ENCODE data around the gene KANK2.

KANK2 gene

GRCh38 chr19:11221082-11221598 lies 23.8 kb upstream of the KANK2 start:
- Histone ChIP-seq H3K27me3 (ENCODE audit: control insufficient read depth, insufficient read depth, low read length) (no peaks in the 10 kb centered on the region), H3K9ac (ENCODE audit: low read length) (no peak overlapping the region), H3K36me3 (ENCODE audit: control insufficient read depth, insufficient read depth, low read length) (peaks cover 20% of the 10 kb centered on the region), H3K4me3 (ENCODE audit: low read length) (no peak overlapping the region), H3K4me1 (ENCODE audit: control insufficient read depth, insufficient read depth, low read length) (no peaks in the 10 kb centered on the region), H3K27ac (ENCODE audit: low read depth, low read length) (no peak overlapping the region)

GRCh38 chr19:11214387-11214786 lies 17.0 kb upstream of the KANK2 start:
- H3K36me3 ChIP-seq (ENCODE audit: control insufficient read depth, insufficient read depth, low read length), result peaks cover 25% of the 10 kb centered on the region
- H3K27ac ChIP-seq (ENCODE audit: low read depth, low read length), result no peak overlapping the region
- no peak overlapping the region for H3K9ac ChIP-seq (ENCODE audit: low read length)
- H3K27me3 ChIP-seq (ENCODE audit: control insufficient read depth, insufficient read depth, low read length), result no peaks in the 10 kb centered on the region
- no peak overlapping the region for H3K4me3 ChIP-seq (ENCODE audit: low read length)
- H3K4me1 ChIP-seq (ENCODE audit: control insufficient read depth, insufficient read depth, low read length), result no peaks in the 10 kb centered on the region

GRCh38 chr19:11210656-11210928 lies 13.2 kb upstream of the KANK2 start:
- H3K9ac ChIP-seq (ENCODE audit: low read length), result no peak overlapping the region
- H3K27ac ChIP-seq (ENCODE audit: low read depth, low read length), result no peak overlapping the region
- no peaks in the 10 kb centered on the region for H3K4me1 ChIP-seq (ENCODE audit: control insufficient read depth, insufficient read depth, low read length)
- no peaks in the 10 kb centered on the region for H3K27me3 ChIP-seq (ENCODE audit: control insufficient read depth, insufficient read depth, low read length)
- H3K4me3 ChIP-seq (ENCODE audit: low read length), result no peak overlapping the region
- peaks cover 17% of the 10 kb centered on the region for H3K36me3 ChIP-seq (ENCODE audit: control insufficient read depth, insufficient read depth, low read length)

GRCh38 chr19:11209839-11210655 lies 12.7 kb upstream of the KANK2 start:
- Histone ChIP-seq H3K4me3 (ENCODE audit: low read length) (no peak overlapping the region), H3K9ac (ENCODE audit: low read length) (no peak overlapping the region), H3K27ac (ENCODE audit: low read depth, low read length) (no peak overlapping the region), H3K36me3 (ENCODE audit: control insufficient read depth, insufficient read depth, low read length) (peaks cover 12% of the 10 kb centered on the region), H3K4me1 (ENCODE audit: control insufficient read depth, insufficient read depth, low read length) (peaks cover 2% of the 10 kb centered on the region), H3K27me3 (ENCODE audit: control insufficient read depth, insufficient read depth, low read length) (no peaks in the 10 kb centered on the region)

- H3K27ac ChIP-seq (ENCODE audit: low read depth, low read length), result no peak overlapping the region
- H3K4me3 ChIP-seq (ENCODE audit: low read length), result no peak overlapping the region
- no peak overlapping the region for H3K9ac ChIP-seq (ENCODE audit: low read length)
- H3K27me3 ChIP-seq (ENCODE audit: control insufficient read depth, insufficient read depth, low read length), result no peaks in the 10 kb centered on the region
- H3K4me1 ChIP-seq (ENCODE audit: control insufficient read depth, insufficient read depth, low read length), result peaks cover 12% of the 10 kb centered on the region
- H3K36me3 ChIP-seq (ENCODE audit: control insufficient read depth, insufficient read depth, low read length), result peaks cover 12% of the 10 kb centered on the region
Observed at GRCh38 chr19:11208561-11209471, 11.5 kb upstream of the KANK2 start.

- peak overlapping the region; percentile 38 for H3K27ac ChIP-seq (ENCODE audit: low read depth, low read length)
Observed at GRCh38 chr19:11205939-11206570, 8.7 kb upstream of the KANK2 start.

GRCh38 chr19:11204943-11205349 lies 7.6 kb upstream of the KANK2 start:
- Histone ChIP-seq H3K4me1 (ENCODE audit: control insufficient read depth, insufficient read depth, low read length) (peaks cover 20% of the 10 kb centered on the region), H3K27ac (ENCODE audit: low read depth, low read length) (peak overlapping the region; percentile 98), H3K36me3 (ENCODE audit: control insufficient read depth, insufficient read depth, low read length) (peaks cover 2% of the 10 kb centered on the region), H3K27me3 (ENCODE audit: control insufficient read depth, insufficient read depth, low read length) (no peaks in the 10 kb centered on the region), H3K9ac (ENCODE audit: low read length) (no peak overlapping the region), H3K4me3 (ENCODE audit: low read length) (no peak overlapping the region)

More at GRCh38 chr19:11205939-11206570, 8.7 kb upstream of the KANK2 start:
- Histone ChIP-seq H3K4me1 (ENCODE audit: control insufficient read depth, insufficient read depth, low read length) (peaks cover 20% of the 10 kb centered on the region), H3K4me3 (ENCODE audit: low read length) (no peak overlapping the region), H3K27me3 (ENCODE audit: control insufficient read depth, insufficient read depth, low read length) (no peaks in the 10 kb centered on the region), H3K36me3 (ENCODE audit: control insufficient read depth, insufficient read depth, low read length) (peaks cover 8% of the 10 kb centered on the region), H3K9ac (ENCODE audit: low read length) (no peak overlapping the region)

- peak overlapping the region; percentile 59 for H3K4me3 ChIP-seq (ENCODE audit: low read length)
- H3K27me3 ChIP-seq (ENCODE audit: control insufficient read depth, insufficient read depth, low read length), result no peaks in the 10 kb centered on the region
- H3K36me3 ChIP-seq (ENCODE audit: control insufficient read depth, insufficient read depth, low read length), result no peaks in the 10 kb centered on the region
- H3K4me1 ChIP-seq (ENCODE audit: control insufficient read depth, insufficient read depth, low read length), result peaks cover 20% of the 10 kb centered on the region
- H3K27ac ChIP-seq (ENCODE audit: low read depth, low read length), result peak overlapping the region; percentile 98
- H3K9ac ChIP-seq (ENCODE audit: low read length), result peak overlapping the region; percentile 4
Observed at GRCh38 chr19:11204076-11204602, 6.8 kb upstream of the KANK2 start.

GRCh38 chr19:11203194-11204075 lies 6.1 kb upstream of the KANK2 start:
- no peaks in the 10 kb centered on the region for H3K27me3 ChIP-seq (ENCODE audit: control insufficient read depth, insufficient read depth, low read length)
- no peaks in the 10 kb centered on the region for H3K36me3 ChIP-seq (ENCODE audit: control insufficient read depth, insufficient read depth, low read length)
- peak overlapping the region; percentile 29 for H3K9ac ChIP-seq (ENCODE audit: low read length)
- peak overlapping the region; percentile 98 for H3K27ac ChIP-seq (ENCODE audit: low read depth, low read length)
- H3K4me1 ChIP-seq (ENCODE audit: control insufficient read depth, insufficient read depth, low read length), result peaks cover 20% of the 10 kb centered on the region
- peak overlapping the region; percentile 59 for H3K4me3 ChIP-seq (ENCODE audit: low read length)

GRCh38 chr19:11202488-11203193 lies 5.3 kb upstream of the KANK2 start:
- no peaks in the 10 kb centered on the region for H3K27me3 ChIP-seq (ENCODE audit: control insufficient read depth, insufficient read depth, low read length)
- H3K4me3 ChIP-seq (ENCODE audit: low read length), result peak overlapping the region; percentile 14
- no peaks in the 10 kb centered on the region for H3K36me3 ChIP-seq (ENCODE audit: control insufficient read depth, insufficient read depth, low read length)
- H3K9ac ChIP-seq (ENCODE audit: low read length), result peak overlapping the region; percentile 29
- peaks cover 23% of the 10 kb centered on the region for H3K4me1 ChIP-seq (ENCODE audit: control insufficient read depth, insufficient read depth, low read length)
- H3K27ac ChIP-seq (ENCODE audit: low read depth, low read length), result peak overlapping the region; percentile 98

GRCh38 chr19:11201791-11202190 lies 4.4 kb upstream of the KANK2 start:
- Histone ChIP-seq H3K9ac (ENCODE audit: low read length) (no peak overlapping the region), H3K4me3 (ENCODE audit: low read length) (no peak overlapping the region), H3K27me3 (ENCODE audit: control insufficient read depth, insufficient read depth, low read length) (no peaks in the 10 kb centered on the region), H3K4me1 (ENCODE audit: control insufficient read depth, insufficient read depth, low read length) (peaks cover 23% of the 10 kb centered on the region), H3K27ac (ENCODE audit: low read depth, low read length) (peak overlapping the region; percentile 98), H3K36me3 (ENCODE audit: control insufficient read depth, insufficient read depth, low read length) (no peaks in the 10 kb centered on the region)

All from rectal smooth muscle tissue (tissue), 1 donor.